Panc1 (cell line): ENCODE results near the gene SNX13. TPM values are rescaled to one million over a fixed set of nuclear protein-coding genes. Genes with fewer than 3 reads are reported as not detected.

Experiments used
- ATAC-seq: fragments of 200-7000 bp; cut with Tn5 transposase; 2 replicates; pipeline ENCODE4 v1.9.1; 2020; ENCODE audit warnings: mild to moderate bottlenecking, moderate library complexity
- BruUV-seq: library from RNA; stranded (reverse); fragments of 400-500 nt; replicated peaks from 2 replicates; lab custom pipeline; 2021; lab: Mats Ljungman, UMichigan
- CTCF ChIA-PET: fragments of 300-600 bp; sonication (Branson Sonifier 250); formaldehyde crosslinking; loops from one replicate; lab custom pipeline; 2022; ENCODE audit warnings: antibody characterized with exemption; lab: Charles Lee
- POLR2A ChIA-PET: fragments of 300-600 bp; sonication (Branson Sonifier 250); formaldehyde crosslinking; loops from one replicate; lab custom pipeline; 2022; ENCODE audit warnings: antibody characterized with exemption; lab: Charles Lee
- DNase-seq: peaks from one replicate; pipeline ENCODE4 v3.0.0-alpha.2; 2010; ENCODE audit warnings: low read depth, low spot score
- H3K27ac ChIP-seq: 2 replicates; pipeline ENCODE4 v1.5.1; 2011; ENCODE audit warnings: mild to moderate bottlenecking, low read length, inconsistent platforms
- H3K27me3 ChIP-seq: fragments of 200-500 bp; sonication (Bioruptor generic); 2 replicates; pipeline ENCODE4 v1.6.0; 2014; ENCODE audit warnings: low read length, inconsistent platforms; ENCODE audit not compliant: control insufficient read depth, insufficient read depth
- H3K36me3 ChIP-seq: fragments of 200-500 bp; sonication (Bioruptor generic); 2 replicates; pipeline ENCODE4 v1.5.1; 2014; ENCODE audit warnings: inconsistent platforms, mild to moderate bottlenecking, low read length, moderate library complexity; ENCODE audit not compliant: control insufficient read depth, insufficient read depth
- H3K4me1 ChIP-seq: 2 replicates; pipeline ENCODE4 v1.5.1; 2011; ENCODE audit warnings: inconsistent platforms, mild to moderate bottlenecking, low read length, moderate library complexity; ENCODE audit not compliant: control insufficient read depth, insufficient read depth
- H3K4me3 ChIP-seq, 2 experiments: 2 replicates each; pipeline ENCODE4 v1.5.1; 2011 to 2012; ENCODE audit warnings: low read depth in 2 of 2, low read length in 2 of 2, mild to moderate bottlenecking in 2 of 2, inconsistent platforms in 1 of 2, moderate library complexity in 1 of 2
- H3K9me3 ChIP-seq: fragments of 200-500 bp; sonication (Bioruptor generic); 2 replicates; pipeline ENCODE4 v1.5.1; 2014; ENCODE audit warnings: low read depth, mild to moderate bottlenecking, inconsistent platforms, low read length, moderate library complexity; ENCODE audit not compliant: control insufficient read depth, insufficient read depth
- CTCF ChIP-seq: fragments of 450-650 bp; IDR thresholded peaks from 2 replicates; pipeline ENCODE4 v1.5.1; 2017; ENCODE audit warnings: mild to moderate bottlenecking
- POLR2AphosphoS5 ChIP-seq: IDR thresholded peaks from 2 replicates; pipeline ENCODE4 v1.6.1; 2012; ENCODE audit warnings: mild to moderate bottlenecking, low read depth, low read length, moderate library complexity
- REST ChIP-seq, 2 experiments: IDR thresholded peaks; 2 replicates each; pipeline ENCODE4 v1.6.1; 2011 to 2012; ENCODE audit warnings: low read depth in 2 of 2, control low read depth in 1 of 2, low read length in 1 of 2, mild to moderate bottlenecking in 1 of 2, moderate library complexity in 1 of 2; ENCODE audit not compliant: insufficient read depth in 1 of 2
- SIN3A ChIP-seq: IDR thresholded peaks from 2 replicates; pipeline ENCODE4 v1.6.1; 2012; ENCODE audit warnings: low read depth, mild to moderate bottlenecking, low read length, moderate library complexity, borderline replicate concordance; ENCODE audit not compliant: insufficient read depth
- TCF7L2 ChIP-seq: IDR thresholded peaks from 2 replicates; pipeline ENCODE4 v1.6.1; 2011; ENCODE audit warnings: mild to moderate bottlenecking, low read depth, low read length, inconsistent platforms
- in situ Hi-C: cut with HindIII; loops from 2 replicates; pipeline ENCODE4 v1.10.0; 2016; ENCODE audit warnings: low sequenced_read_pairs, low pct_unique_long_range_greater_than_20kb
- intact Hi-C: fragments of 100-400 bp; cut with micrococcal nuclease; formaldehyde crosslinking; loops from one replicate; pipeline ENCODE4 v1.10.0; 2022; ENCODE audit not compliant: unreplicated experiment
- total RNA-seq: library from RNA; stranded (reverse); gene quantifications from one replicate; pipeline ENCODE4 v1.2.1, GENCODE V29; 2021; ENCODE audit not compliant: unreplicated experiment

Gene SNX13
- total RNA-seq, 1 experiment from 2014 or later: 53.3 TPM

DNA sequence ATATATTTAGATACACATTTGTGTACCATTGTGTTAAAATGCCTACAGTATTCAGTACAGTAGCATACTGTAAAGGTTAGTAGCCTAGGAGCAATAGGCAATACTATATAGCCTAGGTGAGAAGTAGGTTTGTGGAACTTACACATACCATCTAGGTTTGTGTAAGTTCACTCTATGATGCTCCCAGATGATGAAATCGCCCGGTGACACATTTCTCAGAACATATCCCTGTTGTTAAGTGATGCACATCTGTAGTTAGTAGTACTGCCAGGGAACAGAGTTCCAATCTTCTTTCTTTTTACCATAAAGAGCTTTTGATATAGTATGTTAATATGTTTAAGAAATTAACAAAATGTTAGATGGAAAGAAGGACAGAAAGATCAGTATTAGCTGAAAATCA is 138.2 kb downstream of the SNX13 start:
- ATAC-seq (no peak), DNase-seq (no peak)
- TF ChIP-seq SIN3A (no peak), POLR2AphosphoS5 (no peak), REST (IDR thresholded peaks at IDR 0.05; ENCODE audit: insufficient read depth in 1 of 2, low read depth in 2 of 2, low read length in 1 of 2) (no peak), TCF7L2 (no peak), CTCF (no peak)
- peaks cover 4% of the 10 kb centered on the region for H3K36me3 ChIP-seq
- no peaks in the 10 kb centered on the region for H3K9me3 ChIP-seq
- BruUV-seq: no TSS peak
- H3K27ac ChIP-seq: no peak overlapping the region
- ChIA-PET POLR2A (no interaction called here), CTCF (no interaction called here)
- H3K4me3 ChIP-seq: no peak overlapping the region
- intact Hi-C loops: no loop called here
- no peaks in the 10 kb centered on the region for H3K4me1 ChIP-seq
- in situ Hi-C loops: no loop called here
- no peaks in the 10 kb centered on the region for H3K27me3 ChIP-seq

- intact Hi-C loops (no loop called here), in situ Hi-C loops (no loop called here)
- ATAC-seq (no peak), DNase-seq (no peak)
- H3K36me3 ChIP-seq: 0 out of 2 replicates have a peak, but pooled peaks cover 5% of the 10 kb centered on the region
- no peaks in the 10 kb centered on the region for H3K9me3 ChIP-seq
- CTCF ChIA-PET: no interaction called here
- POLR2A ChIA-PET: no interaction called here
- BruUV-seq: no TSS peak
- no peak for TF ChIP-seq TCF7L2
- no peak overlapping the region for H3K27ac ChIP-seq
- no peaks in the 10 kb centered on the region for H3K4me1 ChIP-seq
- H3K4me3 ChIP-seq: no peak overlapping the region
- H3K27me3 ChIP-seq: no peaks in the 10 kb centered on the region
Observed at GRCh38 chr7:17792075-17792936, 148.0 kb downstream of the SNX13 start.

- ATAC-seq (no peak), DNase-seq (no peak)
- in situ Hi-C loops: no loop called here
- intact Hi-C loops: no loop called here
- H3K9me3 ChIP-seq: no peaks in the 10 kb centered on the region
- TF ChIP-seq POLR2AphosphoS5 (no peak), REST (IDR thresholded peaks at IDR 0.05; ENCODE audit: insufficient read depth in 1 of 2, low read depth in 2 of 2, low read length in 1 of 2) (no peak), CTCF (no peak), SIN3A (no peak), TCF7L2 (no peak)
- POLR2A ChIA-PET: no interaction called here
- CTCF ChIA-PET: interaction anchor here (0.6 kb wide), 1 partner anchor 905 kb away, joined by 3 read pairs; no protein-coding TSS in a partner anchor
- no peak overlapping the region for H3K4me3 ChIP-seq
- no TSS peak for BruUV-seq
- no peaks in the 10 kb centered on the region for H3K36me3 ChIP-seq
- no peak overlapping the region for H3K27ac ChIP-seq
- H3K27me3 ChIP-seq: no peaks in the 10 kb centered on the region
- 0 out of 2 replicates have a peak, but pooled peaks cover 2% of the 10 kb centered on the region for H3K4me1 ChIP-seq
Observed at GRCh38 chr7:17787257-17787656, 153.0 kb downstream of the SNX13 start.
